Measurements from ENCODE around the gene RPS19.

Gene RPS19

GRCh38 chr19:41915021-41915775 is 55.1 kb downstream of the RPS19 start:
- no peak for DNase-seq (ENCODE audit: low read depth)

- no peak for DNase-seq (ENCODE audit: low read depth)
Measured at GRCh38 chr19:41915776-41916414, 55.8 kb downstream of the RPS19 start.

- DNase-seq (ENCODE audit: low read depth), result no peak
Measured at GRCh38 chr19:41917676-41918075, 57.6 kb downstream of the RPS19 start.

- DNase-seq (ENCODE audit: low read depth), result no peak
Measured at GRCh38 chr19:41918095-41918494, 58.0 kb downstream of the RPS19 start.

- peak; percentile 9 for DNase-seq (ENCODE audit: low read depth)
Measured at GRCh38 chr19:41918653-41919244, 58.7 kb downstream of the RPS19 start.

GRCh38 chr19:41919948-41920712 is 60.1 kb downstream of the RPS19 start:
- no peak for DNase-seq (ENCODE audit: low read depth)

GRCh38 chr19:41920882-41921576 is 61.0 kb downstream of the RPS19 start:
- no peak for DNase-seq (ENCODE audit: low read depth)

- no peak for DNase-seq (ENCODE audit: low read depth)
Measured at GRCh38 chr19:41921577-41922576, 61.8 kb downstream of the RPS19 start.
